OCI-LY1 (cell line): ENCODE data around the gene ASTL.
"Not testable (repeated sequence)": the region's sequence is repeated elsewhere in the genome, so short reads cannot be mapped to it uniquely, and the experiment has no call there.

Experiments
- CTCF ChIP-seq: fragments of 200-600 bp; sonication (generic), shearing (Covaris generic); IDR thresholded peaks from 2 replicates; pipeline ENCODE4 v1.5.1; 2017; ENCODE audit warnings: mild to moderate bottlenecking, antibody characterized with exemption, low read length, moderate library complexity, mixed read lengths
- EZH2 ChIP-seq: fragments of 200-600 bp; sonication (generic), shearing (Covaris generic); IDR thresholded peaks from 2 replicates; pipeline ENCODE4 v1.8.0; 2017; ENCODE audit warnings: borderline replicate concordance, mixed run types, mild to moderate bottlenecking, antibody characterized with exemption, low read length, moderate library complexity, mixed read lengths

- TF ChIP-seq CTCF, EZH2: not testable (repeated sequence)
These were observed 53.3 kb downstream of the ASTL start for GRCh38 chr2:96084858-96085518.
